SU-DHL-6 (cell line): ENCODE data around the gene PPP1R2.

Experiments
- H2AFZ ChIP-seq: fragments of 200-600 bp; sonication (generic); 2 replicates; pipeline ENCODE4 v1.6.1; 2014; ENCODE audit warnings: low read depth, mild to moderate bottlenecking, moderate library complexity, mixed read lengths, antibody characterized with exemption, low read length; ENCODE audit not compliant: severe bottlenecking
- H3F3A ChIP-seq: fragments of 200-600 bp; shearing (Covaris generic); 2 replicates; pipeline ENCODE4 v1.6.0; 2016; ENCODE audit warnings: antibody characterized with exemption, mild to moderate bottlenecking; ENCODE audit not compliant: insufficient read depth
- H3K27ac ChIP-seq: fragments of 200-600 bp; sonication (generic); 2 replicates; pipeline ENCODE4 v1.5.1; 2016; ENCODE audit warnings: low read depth, mild to moderate bottlenecking, low read length, moderate library complexity, mixed read lengths
- H3K27me3 ChIP-seq: fragments of 200-600 bp; sonication (generic), shearing (Covaris generic); 2 replicates; pipeline ENCODE4 v1.6.0; 2014; ENCODE audit warnings: mild to moderate bottlenecking, low read length
- H3K36me3 ChIP-seq: fragments of 200-600 bp; sonication (generic); 2 replicates; pipeline ENCODE4 v1.6.1; 2014; ENCODE audit warnings: mild to moderate bottlenecking, low read length, mixed read lengths
- H3K4me2 ChIP-seq: fragments of 300-600, 200-600 bp; shearing (Covaris generic), sonication (generic); 2 replicates; pipeline ENCODE4 v1.6.0; 2014; ENCODE audit warnings: low read length, low read depth, mild to moderate bottlenecking; ENCODE audit not compliant: poor library complexity, severe bottlenecking
- H3K4me3 ChIP-seq: fragments of 200-600 bp; sonication (generic); 2 replicates; pipeline ENCODE4 v1.5.1; 2014; ENCODE audit warnings: antibody characterized with exemption, low read length, mild to moderate bottlenecking, mixed read lengths; ENCODE audit not compliant: insufficient read depth, poor library complexity, severe bottlenecking
- H3K79me2 ChIP-seq: fragments of 200-600 bp; sonication (generic); 2 replicates; pipeline ENCODE4 v1.6.1; 2014; ENCODE audit warnings: mild to moderate bottlenecking, low read length, moderate library complexity; ENCODE audit not compliant: insufficient read depth
- H3K9ac ChIP-seq: fragments of 200-600 bp; sonication (generic); 2 replicates; pipeline ENCODE4 v1.7.0; 2014; ENCODE audit warnings: mild to moderate bottlenecking, low read length
- H3K9me2 ChIP-seq: fragments of 200-600 bp; sonication (generic); replicated peaks from 2 replicates; pipeline ENCODE4 v1.6.1; 2014; ENCODE audit warnings: low read length; ENCODE audit not compliant: insufficient read depth
- H3K9me3 ChIP-seq: fragments of 200-600 bp; sonication (generic); 2 replicates; pipeline ENCODE4 v1.6.1; 2014; ENCODE audit warnings: low read length, mixed read lengths; ENCODE audit not compliant: insufficient read depth
- H4K20me1 ChIP-seq: fragments of 200-600 bp; sonication (generic); 2 replicates; pipeline ENCODE4 v1.6.1; 2014; ENCODE audit warnings: low read depth, mild to moderate bottlenecking, antibody characterized with exemption, low read length, moderate library complexity, mixed read lengths
- EZH2phosphoT487 ChIP-seq: fragments of 200-600 bp; sonication (generic), shearing (Covaris generic); conservative IDR thresholded peaks from 2 replicates; pipeline ENCODE4 v1.6.1; 2018; ENCODE audit warnings: mild to moderate bottlenecking, antibody characterized with exemption, low read length, moderate library complexity, mixed read lengths
- TF ChIP-seq, protein P1 (sequence below): fragments of 200-600 bp; sonication (generic); IDR thresholded peaks from one replicate; pipeline ENCODE4 v1.5.1; 2017; ENCODE audit warnings: antibody characterized with exemption, mild to moderate bottlenecking, low read length, moderate library complexity; ENCODE audit not compliant: insufficient read depth, poor library complexity, severe bottlenecking

PPP1R2 gene

DNA sequence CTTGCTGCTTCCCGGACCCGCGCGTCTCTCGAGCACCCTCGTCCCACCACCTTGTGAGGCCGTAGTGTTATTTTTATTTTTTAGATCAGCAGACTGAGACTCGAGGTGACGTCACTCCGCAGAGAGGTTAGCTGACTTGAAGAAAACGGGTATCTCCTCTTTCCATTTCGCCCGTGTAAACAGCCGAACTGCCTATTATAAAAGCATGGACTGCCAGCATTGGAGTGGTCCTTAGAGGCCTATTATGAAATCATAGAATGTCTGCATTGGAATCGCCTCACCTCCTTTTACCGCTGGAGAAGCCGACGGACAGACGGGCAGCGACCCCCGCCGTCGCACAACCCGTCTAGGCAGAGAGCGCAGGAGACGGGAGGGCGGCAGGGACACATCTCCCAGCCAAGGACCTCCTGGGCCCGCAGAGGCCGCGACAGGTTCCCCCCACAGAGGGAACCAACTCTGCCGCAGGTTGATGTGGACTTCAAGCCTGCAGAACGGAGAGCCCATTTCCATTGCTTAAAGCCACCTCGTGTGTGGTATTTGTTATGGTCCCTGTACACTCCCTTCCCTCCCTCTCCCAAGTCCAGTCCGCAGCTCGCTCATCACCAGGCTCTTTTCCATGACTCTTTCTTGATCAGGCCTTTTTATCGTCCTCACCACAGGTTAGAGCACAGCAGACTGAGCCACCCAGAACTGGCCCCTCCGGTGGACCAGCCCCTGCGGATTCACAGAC is 540 bp upstream of the PPP1R2 start:
- Histone ChIP-seq H3K9me2 (no peaks in the 10 kb centered on the region), H3K4me2 (peak overlapping the region; percentile 91), H3K27me3 (no peaks in the 10 kb centered on the region), H3K79me2 (peaks cover 43% of the 10 kb centered on the region), H2AFZ (peak overlapping the region; percentile 89), H3F3A (peaks cover 15% of the 10 kb centered on the region), H3K36me3 (peaks cover 4% of the 10 kb centered on the region; the same call in 1 of the 2 replicates), H3K9me3 (no peaks in the 10 kb centered on the region), H4K20me1 (peaks cover 12% of the 10 kb centered on the region; the same call in 1 of the 2 replicates), H3K4me3 (peak overlapping the region; percentile 86), H3K9ac (peak overlapping the region; percentile 78), H3K27ac (no peak overlapping the region)
- no peak for TF ChIP-seq EZH2phosphoT487

DNA sequence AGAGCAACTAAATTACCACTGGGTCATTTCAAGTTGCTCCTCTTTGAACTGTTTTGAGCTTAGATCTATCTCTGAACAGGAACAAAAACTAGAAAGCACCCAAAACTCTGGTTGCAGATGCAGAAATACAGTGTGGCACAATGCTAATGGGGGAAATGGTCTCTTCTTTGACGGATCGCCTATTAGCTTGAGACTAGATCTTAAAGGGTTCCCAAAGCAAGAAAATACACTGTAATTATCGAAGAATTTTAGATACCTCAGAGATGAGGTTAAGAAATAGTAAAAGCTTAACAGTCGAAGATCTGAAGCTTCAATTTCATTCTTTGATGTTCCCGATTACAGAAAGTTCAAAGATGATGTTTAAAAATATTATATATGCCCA is 818 bp downstream of the PPP1R2 start:
- Histone ChIP-seq H3K4me3 (peak overlapping the region; percentile 86), H3K9me2 (no peaks in the 10 kb centered on the region), H3K79me2 (peaks cover 57% of the 10 kb centered on the region), H3K27me3 (no peaks in the 10 kb centered on the region), H3K36me3 (peaks cover 4% of the 10 kb centered on the region; the same call in 1 of the 2 replicates), H3K4me2 (peak overlapping the region; percentile 91), H3F3A (peaks cover 18% of the 10 kb centered on the region), H3K9me3 (no peaks in the 10 kb centered on the region), H2AFZ (peak overlapping the region; percentile 89), H4K20me1 (peaks cover 12% of the 10 kb centered on the region; the same call in 1 of the 2 replicates), H3K9ac (peak overlapping the region; percentile 78), H3K27ac (peak overlapping the region; percentile 59)
- no peak for TF ChIP-seq EZH2phosphoT487
- TF ChIP-seq, protein P1, sequence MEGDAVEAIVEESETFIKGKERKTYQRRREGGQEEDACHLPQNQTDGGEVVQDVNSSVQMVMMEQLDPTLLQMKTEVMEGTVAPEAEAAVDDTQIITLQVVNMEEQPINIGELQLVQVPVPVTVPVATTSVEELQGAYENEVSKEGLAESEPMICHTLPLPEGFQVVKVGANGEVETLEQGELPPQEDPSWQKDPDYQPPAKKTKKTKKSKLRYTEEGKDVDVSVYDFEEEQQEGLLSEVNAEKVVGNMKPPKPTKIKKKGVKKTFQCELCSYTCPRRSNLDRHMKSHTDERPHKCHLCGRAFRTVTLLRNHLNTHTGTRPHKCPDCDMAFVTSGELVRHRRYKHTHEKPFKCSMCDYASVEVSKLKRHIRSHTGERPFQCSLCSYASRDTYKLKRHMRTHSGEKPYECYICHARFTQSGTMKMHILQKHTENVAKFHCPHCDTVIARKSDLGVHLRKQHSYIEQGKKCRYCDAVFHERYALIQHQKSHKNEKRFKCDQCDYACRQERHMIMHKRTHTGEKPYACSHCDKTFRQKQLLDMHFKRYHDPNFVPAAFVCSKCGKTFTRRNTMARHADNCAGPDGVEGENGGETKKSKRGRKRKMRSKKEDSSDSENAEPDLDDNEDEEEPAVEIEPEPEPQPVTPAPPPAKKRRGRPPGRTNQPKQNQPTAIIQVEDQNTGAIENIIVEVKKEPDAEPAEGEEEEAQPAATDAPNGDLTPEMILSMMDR = no peak

DNA sequence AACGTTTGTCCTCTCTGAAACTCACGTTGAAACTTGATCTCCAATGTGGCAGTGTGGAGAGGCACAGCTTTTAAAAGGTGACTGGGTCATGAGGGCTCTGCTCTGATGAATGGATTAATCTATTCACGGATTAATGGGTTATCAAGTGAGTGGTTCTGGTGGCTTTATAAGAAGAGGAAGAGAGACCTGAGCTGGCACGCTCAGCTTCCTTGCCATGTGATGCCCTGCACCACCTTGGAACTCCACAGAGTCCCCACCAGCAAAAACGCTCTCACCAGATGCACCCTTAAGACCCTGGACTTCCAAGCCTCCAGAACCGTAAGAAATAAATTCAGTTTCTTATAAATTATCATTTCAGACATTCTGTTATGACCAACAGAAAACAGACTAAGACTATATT is 2.6 kb downstream of the PPP1R2 start:
- Histone ChIP-seq H3K9me3 (no peaks in the 10 kb centered on the region), H3K27me3 (no peaks in the 10 kb centered on the region), H3K9me2 (no peaks in the 10 kb centered on the region), H3K79me2 (peaks cover 72% of the 10 kb centered on the region), H2AFZ (no peak overlapping the region), H3K9ac (peak overlapping the region; percentile 78), H3F3A (peaks cover 18% of the 10 kb centered on the region), H3K4me2 (peak overlapping the region; percentile 91), H3K36me3 (peaks cover 4% of the 10 kb centered on the region; the same call in 1 of the 2 replicates), H3K27ac (peak overlapping the region; percentile 48), H3K4me3 (peak overlapping the region; percentile 86), H4K20me1 (peaks cover 12% of the 10 kb centered on the region; the same call in 1 of the 2 replicates)
- TF ChIP-seq EZH2phosphoT487 = no peak
- TF ChIP-seq, protein P1 = no peak

DNA sequence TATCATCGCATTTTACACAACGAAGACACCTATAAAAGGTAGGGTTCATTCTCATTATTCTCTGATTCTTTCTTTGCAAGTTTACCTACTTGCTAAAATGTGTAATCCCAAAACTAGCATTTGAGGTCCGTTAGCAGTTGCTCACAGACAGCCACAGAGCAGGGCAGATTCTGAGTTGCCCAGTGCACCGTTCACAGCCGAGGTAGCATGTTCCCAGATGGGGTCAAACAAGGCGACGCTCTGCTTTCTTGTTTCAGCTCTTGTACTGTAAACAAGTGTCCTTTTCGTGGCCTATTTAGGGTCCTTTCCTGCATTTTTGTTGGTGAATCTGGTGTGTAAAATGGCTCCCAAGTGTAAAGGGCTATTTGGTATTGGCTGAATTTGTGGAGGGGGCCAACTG is 3.1 kb downstream of the PPP1R2 start:
- Histone ChIP-seq H4K20me1 (peaks cover 12% of the 10 kb centered on the region; the same call in 1 of the 2 replicates), H3K27me3 (no peaks in the 10 kb centered on the region), H3K79me2 (peaks cover 77% of the 10 kb centered on the region), H3K4me3 (peak overlapping the region; percentile 86), H3K9me2 (no peaks in the 10 kb centered on the region), H2AFZ (no peak overlapping the region), H3F3A (peaks cover 18% of the 10 kb centered on the region), H3K9me3 (no peaks in the 10 kb centered on the region), H3K27ac (peak overlapping the region; percentile 48), H3K4me2 (peak overlapping the region; percentile 91), H3K9ac (peak overlapping the region; percentile 78; the same call in 1 of the 2 replicates), H3K36me3 (peaks cover 4% of the 10 kb centered on the region; the same call in 1 of the 2 replicates)
- TF ChIP-seq EZH2phosphoT487 = no peak
- TF ChIP-seq, protein P1 = no peak
